Prostate gland (tissue), 2 donors: ENCODE data around the gene USP10. TPM values are rescaled to one million over a fixed set of nuclear protein-coding genes. Genes with fewer than 3 reads are reported as not detected.

Experiments used
- DNase-seq: peaks from one replicate; pipeline ENCODE4 v3.0.0-alpha.2; 2019; ENCODE audit warnings: low spot score
- H3K27ac ChIP-seq, 2 donors: fragments of 200-600 bp; sonication (generic); 2 replicates each; pipeline ENCODE4 v1.5.1; 2017 to 2019
- H3K27me3 ChIP-seq: fragments of 200-600 bp; sonication (generic); replicated peaks from 2 replicates; pipeline ENCODE4 v1.5.1; 2019; ENCODE audit not compliant: insufficient read depth
- H3K36me3 ChIP-seq, 2 donors: fragments of 200-600 bp; sonication (generic); 1 replicate in 1 of 2; 2 replicates in 1 of 2; pipeline versions ENCODE4 v1.5.1 to v1.8.1; 2017 to 2019
- H3K4me1 ChIP-seq: fragments of 200-600 bp; sonication (generic); replicated peaks from 2 replicates; pipeline ENCODE4 v1.5.1; 2019
- H3K4me3 ChIP-seq, 2 donors: fragments of 200-600 bp; sonication (generic); 2 replicates each; pipeline ENCODE4 v1.5.1; 2017 to 2019
- H3K9me3 ChIP-seq: fragments of 200-600 bp; sonication (generic); 2 replicates; pipeline ENCODE4 v1.5.1; 2017
- POLR2A ChIP-seq: fragments of 450-650 bp; IDR thresholded peaks from one replicate; pipeline ENCODE4 v1.6.1; 2016; ENCODE audit warnings: antibody characterized with exemption, mild to moderate bottlenecking
- POLR2AphosphoS5 ChIP-seq: sonication (generic); formaldehyde crosslinking; IDR thresholded peaks from one replicate; pipeline ENCODE4 v1.6.1; 2017; ENCODE audit warnings: antibody characterized with exemption
- whole genome bisulfite sequencing: methylation state at CpG from one replicate; pipeline ENCODE4 v1.1.5; 2018; 5-methylcytosine and 5-hydroxymethylcytosine counted together
- intact Hi-C: fragments of 100-400 bp; cut with DNase I; formaldehyde crosslinking; loops from one replicate; pipeline ENCODE4 v1.14.2; 2022
- total RNA-seq, 2 donors: library from RNA; depleted of rRNA; stranded (reverse); fragments of >200 nt; gene quantifications; one replicate each; pipeline ENCODE4 v1.1.0, GENCODE V29; 2016
- TF ChIP-seq, protein P1 (sequence below), 4 experiments: fragments of 200-600 bp in 2 of 4; fragments of 450-650 bp in 2 of 4; sonication (generic) in 2 of 4; IDR thresholded peaks; 1 replicate in 3 of 4; 2 replicates in 1 of 4; pipeline ENCODE4 v1.5.1; 2016 to 2019; ENCODE audit warnings: antibody characterized with exemption in 4 of 4, mild to moderate bottlenecking in 2 of 4, moderate library complexity in 2 of 4

Gene USP10
- total RNA-seq, 2 donors from 2014 or later, result 57.4 to 95.7 TPM

DNA sequence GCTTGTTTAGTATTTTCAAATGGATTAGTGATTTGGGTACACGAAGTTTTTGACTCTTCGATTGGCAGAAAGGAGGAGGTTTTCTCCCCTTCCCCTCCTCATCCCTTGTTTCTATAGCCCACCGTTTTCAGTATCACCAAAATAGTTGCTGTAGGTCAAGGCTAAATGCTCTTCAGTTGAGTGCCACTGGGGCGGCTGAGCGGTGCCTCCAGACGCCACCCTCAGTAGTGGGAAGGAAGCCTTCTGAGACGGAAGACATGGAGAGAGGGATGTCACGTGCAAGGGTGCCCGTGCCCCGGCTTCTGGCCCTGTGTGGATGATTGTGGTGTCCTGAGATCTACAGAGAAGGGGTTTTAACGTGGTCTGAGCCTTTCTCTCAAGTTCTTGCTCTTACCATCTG lies 80.3 kb downstream of the USP10 start:
- H3K9me3 ChIP-seq, result no peaks in the 10 kb centered on the region
- peak overlapping the region; percentile 48 to 61 for H3K27ac ChIP-seq
- H3K4me1 ChIP-seq, result peaks cover 4% of the 10 kb centered on the region
- intact Hi-C loops, result no loop called here
- H3K36me3 ChIP-seq, result peaks cover 0 to 11% of the 10 kb centered on the region in 2 donors
- no peak overlapping the region for H3K4me3 ChIP-seq
- no peaks in the 10 kb centered on the region for H3K27me3 ChIP-seq
- WGBS, result 91% methylated on average over 11 of the region's 11 CpGs
- DNase-seq, result no peak
- TF ChIP-seq, protein P1, sequence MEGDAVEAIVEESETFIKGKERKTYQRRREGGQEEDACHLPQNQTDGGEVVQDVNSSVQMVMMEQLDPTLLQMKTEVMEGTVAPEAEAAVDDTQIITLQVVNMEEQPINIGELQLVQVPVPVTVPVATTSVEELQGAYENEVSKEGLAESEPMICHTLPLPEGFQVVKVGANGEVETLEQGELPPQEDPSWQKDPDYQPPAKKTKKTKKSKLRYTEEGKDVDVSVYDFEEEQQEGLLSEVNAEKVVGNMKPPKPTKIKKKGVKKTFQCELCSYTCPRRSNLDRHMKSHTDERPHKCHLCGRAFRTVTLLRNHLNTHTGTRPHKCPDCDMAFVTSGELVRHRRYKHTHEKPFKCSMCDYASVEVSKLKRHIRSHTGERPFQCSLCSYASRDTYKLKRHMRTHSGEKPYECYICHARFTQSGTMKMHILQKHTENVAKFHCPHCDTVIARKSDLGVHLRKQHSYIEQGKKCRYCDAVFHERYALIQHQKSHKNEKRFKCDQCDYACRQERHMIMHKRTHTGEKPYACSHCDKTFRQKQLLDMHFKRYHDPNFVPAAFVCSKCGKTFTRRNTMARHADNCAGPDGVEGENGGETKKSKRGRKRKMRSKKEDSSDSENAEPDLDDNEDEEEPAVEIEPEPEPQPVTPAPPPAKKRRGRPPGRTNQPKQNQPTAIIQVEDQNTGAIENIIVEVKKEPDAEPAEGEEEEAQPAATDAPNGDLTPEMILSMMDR (IDR thresholded peaks at IDR 0.05), result no peak

DNA sequence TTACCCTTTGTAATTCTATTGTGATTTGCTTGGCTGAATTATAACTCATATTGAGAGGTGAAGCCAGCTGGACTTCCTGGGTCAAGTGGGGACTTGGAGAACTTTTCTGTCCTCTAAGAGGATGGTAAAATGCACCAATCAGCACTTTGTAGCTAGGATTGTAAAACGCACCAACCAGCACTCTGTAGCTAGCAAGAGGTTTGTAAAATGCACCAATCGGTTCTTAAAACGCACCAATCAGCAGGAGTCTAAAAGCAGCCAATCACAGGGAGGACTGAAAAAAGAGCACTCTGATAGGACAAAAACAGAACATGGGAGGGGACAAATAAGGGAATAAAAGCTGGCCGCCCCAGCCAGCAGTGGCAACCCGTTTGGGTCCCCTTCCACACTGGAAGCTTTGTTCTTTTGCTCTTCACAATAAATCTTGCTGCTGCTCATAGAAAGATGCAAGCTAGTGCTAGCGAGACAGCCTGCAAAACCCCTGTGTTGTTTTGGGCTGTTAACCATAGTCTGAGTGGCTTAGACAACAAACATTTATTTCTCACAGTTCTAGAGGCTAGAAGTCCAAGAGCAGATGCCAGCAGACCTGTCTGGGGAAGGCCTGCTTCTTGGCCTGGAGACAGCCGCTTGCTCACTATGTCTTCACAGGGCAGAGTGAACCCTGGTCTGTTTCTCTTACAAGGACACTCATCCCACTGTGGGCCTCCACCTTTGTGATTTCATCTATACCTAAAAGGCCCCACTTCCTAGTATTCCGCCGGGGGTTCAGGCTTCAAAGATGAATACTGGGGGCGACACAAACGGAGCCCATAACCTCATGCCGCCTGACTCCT lies 81.0 kb downstream of the USP10 start:
- intact Hi-C loops, result no loop called here
- peaks cover 0 to 11% of the 10 kb centered on the region in 2 donors for H3K36me3 ChIP-seq

DNA sequence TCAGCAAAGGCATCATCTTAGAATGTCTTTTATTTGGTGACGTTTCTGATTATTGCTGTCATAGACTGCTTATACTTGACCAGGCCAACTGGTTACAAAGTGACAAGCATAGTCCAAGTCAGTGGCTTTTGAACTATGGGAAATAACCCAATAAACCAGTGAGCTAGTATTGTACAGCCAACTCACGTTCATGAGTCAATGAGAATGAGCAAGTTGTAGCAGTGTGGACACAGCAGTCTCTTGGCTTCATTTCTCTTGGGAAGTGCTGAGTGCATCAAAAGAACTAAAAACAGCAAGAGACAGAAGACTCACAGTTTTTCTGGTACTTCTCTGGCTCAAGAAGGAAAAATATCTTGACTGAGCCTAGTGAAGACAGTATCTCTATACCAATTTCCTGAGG lies 83.0 kb downstream of the USP10 start:
- Histone ChIP-seq H3K4me1 (peaks cover 10% of the 10 kb centered on the region), H3K36me3 (no peaks in the 10 kb centered on the region), H3K27me3 (no peaks in the 10 kb centered on the region), H3K9me3 (no peaks in the 10 kb centered on the region), H3K27ac (peak overlapping the region; percentile 24), H3K4me3 (no peak overlapping the region)
- 54% methylated on average over 2 of the region's 2 CpGs for WGBS
- no peak for DNase-seq
- TF ChIP-seq, protein P1 (IDR thresholded peaks at IDR 0.05), result no peak
- TF ChIP-seq POLR2AphosphoS5, result peak; percentile 54
- intact Hi-C loops, result no loop called here

More for the DNA sequence above, 81.0 kb downstream of the USP10 start:
- TF ChIP-seq POLR2AphosphoS5 (no peak), POLR2A (no peak)
- TF ChIP-seq, protein P1 (IDR thresholded peaks at IDR 0.05), result no peak
- H3K27me3 ChIP-seq, result no peaks in the 10 kb centered on the region
- no peaks in the 10 kb centered on the region for H3K9me3 ChIP-seq
- DNase-seq, result no peak
- peak overlapping the region; percentile 48 to 61 for H3K27ac ChIP-seq
- 82% methylated on average over 12 of the region's 12 CpGs for WGBS
- no peak overlapping the region for H3K4me3 ChIP-seq
- H3K4me1 ChIP-seq, result peaks cover 5% of the 10 kb centered on the region

DNA sequence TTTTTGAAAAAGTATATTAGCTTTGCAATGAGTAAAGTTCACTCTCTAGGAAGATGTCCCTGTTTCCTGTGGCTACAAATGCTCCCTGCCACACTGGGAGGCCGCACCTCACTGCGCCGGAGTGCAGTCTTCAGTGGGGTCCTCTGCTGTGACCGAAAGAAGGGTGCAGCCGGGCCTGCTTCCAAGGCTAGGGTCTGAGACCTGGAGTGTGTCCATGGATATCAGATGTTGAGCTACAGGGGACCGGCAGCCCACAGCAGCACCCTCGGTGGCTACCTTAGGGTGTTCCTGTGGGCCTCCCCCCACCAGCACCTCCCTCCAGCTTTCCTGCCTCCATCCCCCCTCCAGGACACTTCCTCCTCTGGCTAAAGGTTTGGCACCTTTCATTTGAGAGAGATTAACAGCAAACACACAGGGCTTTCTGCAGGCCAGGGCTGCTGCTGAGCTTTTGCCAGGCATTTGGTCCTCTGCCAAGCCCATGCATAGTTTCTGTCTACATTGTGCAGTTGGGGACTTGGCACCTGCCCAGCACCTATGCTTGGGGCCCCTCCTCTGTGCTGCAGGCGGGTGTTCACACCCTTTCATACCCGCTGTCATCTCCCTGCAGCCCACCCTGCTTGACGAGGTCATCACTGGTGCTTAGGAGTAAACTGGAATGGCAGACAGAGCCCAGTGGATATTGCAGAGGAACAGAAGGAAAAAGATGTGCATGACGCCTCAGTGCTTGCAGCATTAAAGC lies 86.2 kb downstream of the USP10 start:
- TF ChIP-seq POLR2A (no peak), POLR2AphosphoS5 (no peak)
- TF ChIP-seq, protein P1 (IDR thresholded peaks at IDR 0.05), result no peak
- DNase-seq, result no peak
- Histone ChIP-seq H3K27ac (peak overlapping the region in 1 of 2 donors; percentile 10), H3K36me3 (no peaks in the 10 kb centered on the region), H3K27me3 (no peaks in the 10 kb centered on the region), H3K9me3 (no peaks in the 10 kb centered on the region), H3K4me1 (peaks cover 10% of the 10 kb centered on the region), H3K4me3 (no peak overlapping the region)
- WGBS, result 28% methylated on average over 11 of the region's 11 CpGs
- intact Hi-C loops, result no loop called here
